GM19099 (cell line): ENCODE results near the gene FNTB.
A peak's percentile ranks its signal among the peaks of the same experiment; 100 is the strongest.

ENCODE experiments used
- POLR2A ChIP-seq: IDR thresholded peaks from 3 replicates; pipeline ENCODE4 v1.6.1; 2011; ENCODE audit warnings: low read depth; ENCODE audit not compliant: insufficient read length; ENCODE audit errors: extremely low read depth

The FNTB gene

GRCh38 chr14:65092349-65092748, 105.7 kb downstream of the FNTB start:
- TF ChIP-seq POLR2A, result no peak

- TF ChIP-seq POLR2A, result no peak
These were observed 109.0 kb downstream of the FNTB start for GRCh38 chr14:65095633-65096205.

GRCh38 chr14:65096323-65097089, 109.8 kb downstream of the FNTB start:
- TF ChIP-seq POLR2A, result no peak

DNA sequence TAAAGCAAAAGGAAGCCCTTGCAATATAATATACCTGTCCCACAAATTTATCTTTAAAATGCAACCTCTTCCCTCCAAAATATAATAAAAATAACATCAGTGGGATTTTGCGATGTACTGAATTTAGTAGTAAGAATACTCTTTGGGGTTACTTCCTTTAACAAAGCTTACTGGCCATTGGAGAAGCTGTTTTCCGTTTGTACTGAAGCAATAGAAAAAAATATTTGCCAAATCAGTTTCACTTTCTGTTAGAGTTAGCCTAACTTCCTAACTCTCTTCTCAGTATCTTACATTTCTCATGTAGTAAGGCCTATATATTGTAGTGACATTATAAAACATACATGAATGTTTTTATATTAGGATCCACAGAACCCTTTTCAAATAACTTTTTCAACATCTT, 111.9 kb downstream of the FNTB start:
- TF ChIP-seq POLR2A, result no peak

DNA sequence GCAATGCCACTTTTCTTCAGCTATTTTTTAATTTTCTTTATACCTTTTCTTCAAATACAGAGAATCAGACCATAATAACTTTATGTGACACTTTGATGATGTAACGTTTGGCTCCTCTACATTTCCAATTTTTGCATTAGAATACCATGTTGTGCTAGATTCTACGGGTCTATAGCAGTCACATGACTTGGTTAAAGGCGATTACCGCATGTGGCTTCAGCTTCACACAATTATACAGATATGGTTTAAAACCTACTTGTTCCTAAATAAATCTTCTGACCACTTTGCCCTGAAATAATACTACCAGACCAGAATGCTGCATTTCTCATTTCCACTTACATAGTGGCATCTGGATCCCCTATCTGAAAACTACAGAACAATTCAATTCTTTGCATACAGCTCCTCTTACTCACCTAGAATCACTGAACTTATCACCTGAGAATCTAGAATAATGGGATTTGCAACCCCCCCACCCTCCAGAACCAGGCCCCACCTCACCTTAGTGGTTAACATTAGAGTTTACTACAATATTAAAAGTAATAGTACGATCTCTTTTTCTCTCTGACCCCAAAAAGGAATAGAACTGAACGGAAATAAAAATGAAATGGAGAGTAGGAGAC, 114.3 kb downstream of the FNTB start:
- TF ChIP-seq POLR2A, result no peak

- no peak for TF ChIP-seq POLR2A
These were observed 115.1 kb downstream of the FNTB start for GRCh38 chr14:65101631-65102440.

- peak; percentile 78 for TF ChIP-seq POLR2A
These were observed 115.9 kb downstream of the FNTB start, which contains the start of gene MAX for GRCh38 chr14:65102441-65103149. MAX (minus strand) TSS chr14:65102517; CDS start chr14:65102339, 178 bp downstream.

DNA sequence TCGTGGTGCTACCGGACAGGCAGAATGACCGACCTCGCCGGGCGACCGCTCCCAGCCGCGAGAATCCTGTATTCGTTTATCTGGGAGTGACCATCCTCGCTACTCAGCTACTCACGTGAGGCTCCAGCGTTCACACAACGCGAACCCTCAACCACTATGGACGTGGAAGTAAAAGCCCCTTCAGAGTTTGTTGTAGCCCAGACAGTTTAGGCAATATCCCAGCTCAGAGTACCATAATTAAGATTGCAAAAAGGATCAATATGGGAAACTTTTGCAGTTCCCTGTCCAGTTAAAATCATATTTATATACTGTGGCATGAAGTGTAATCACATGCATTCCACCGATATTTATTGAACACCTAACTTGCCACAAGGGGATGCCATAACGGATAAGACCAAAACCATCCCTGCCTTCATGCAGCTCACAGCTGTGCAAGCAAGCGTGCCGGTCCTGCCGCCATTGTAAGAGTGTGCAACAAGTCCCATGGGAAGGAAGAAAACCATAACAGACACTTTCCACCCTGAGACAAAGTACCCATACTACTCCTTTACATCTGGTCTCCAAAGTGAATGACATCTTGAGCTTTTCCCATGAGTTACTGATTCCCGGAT, 116.6 kb downstream of the FNTB start:
- no peak for TF ChIP-seq POLR2A

- TF ChIP-seq POLR2A, result no peak
These were observed 118.1 kb downstream of the FNTB start for GRCh38 chr14:65104791-65105190.

DNA sequence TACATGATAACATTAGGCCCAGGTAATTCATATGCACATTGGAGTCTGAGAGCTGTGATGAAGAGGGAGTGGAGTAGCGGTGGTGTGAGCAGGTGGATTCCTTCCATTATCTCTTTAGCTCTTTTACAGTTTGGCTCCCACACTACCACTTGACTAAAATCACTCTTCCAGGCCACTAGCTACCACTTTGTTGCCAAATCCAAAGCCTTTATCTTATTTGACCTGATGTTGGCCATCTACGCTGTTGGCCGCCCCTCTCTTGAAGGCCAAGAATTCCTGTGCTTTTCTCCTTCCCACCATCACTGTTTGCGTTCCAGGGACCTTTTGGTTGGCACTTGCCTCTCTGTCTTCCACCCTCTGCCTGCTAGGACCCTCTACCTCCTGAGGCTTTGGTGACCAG, 119.6 kb downstream of the FNTB start:
- TF ChIP-seq POLR2A, result no peak

DNA sequence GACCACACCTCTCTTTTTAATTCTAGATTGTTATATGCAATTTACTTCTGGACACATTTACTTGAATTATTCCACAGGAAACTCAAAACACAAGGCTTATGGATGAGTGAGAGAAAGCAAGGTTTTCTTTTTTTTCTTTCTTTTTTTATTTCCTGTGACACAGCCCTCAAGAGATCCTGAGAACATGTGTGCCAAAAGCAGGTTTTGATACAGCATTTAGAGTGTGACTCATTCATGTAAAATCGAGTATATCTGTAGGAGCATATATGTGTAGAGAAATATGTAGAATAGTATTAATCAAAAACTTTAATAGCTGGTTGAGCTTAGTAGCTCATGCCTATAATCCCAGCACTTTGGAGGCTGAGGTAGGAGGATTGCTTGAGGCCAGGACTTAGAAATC, 120.0 kb downstream of the FNTB start:
- no peak for TF ChIP-seq POLR2A

GRCh38 chr14:65107200-65107599, 120.5 kb downstream of the FNTB start:
- no peak for TF ChIP-seq POLR2A

DNA sequence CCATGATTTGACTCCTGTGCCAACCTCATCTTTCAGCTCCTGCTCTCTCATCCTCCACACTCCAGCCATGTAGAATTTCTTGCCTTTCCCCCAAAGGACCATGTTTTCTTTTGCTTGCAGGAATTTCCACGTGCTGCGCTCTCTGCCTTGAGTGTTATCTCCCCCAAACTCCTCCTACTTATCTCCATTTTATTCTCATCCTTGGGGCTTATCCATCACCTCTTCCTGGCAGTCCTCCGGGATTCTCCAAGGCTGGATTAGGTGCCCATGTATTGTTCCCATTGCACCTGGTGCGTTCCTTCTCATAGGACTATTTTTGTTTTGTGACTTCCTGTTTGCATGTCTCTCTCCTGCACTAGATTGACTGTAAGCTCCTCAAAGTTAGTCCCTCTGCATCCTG, 122.7 kb downstream of the FNTB start:
- no peak for TF ChIP-seq POLR2A

DNA sequence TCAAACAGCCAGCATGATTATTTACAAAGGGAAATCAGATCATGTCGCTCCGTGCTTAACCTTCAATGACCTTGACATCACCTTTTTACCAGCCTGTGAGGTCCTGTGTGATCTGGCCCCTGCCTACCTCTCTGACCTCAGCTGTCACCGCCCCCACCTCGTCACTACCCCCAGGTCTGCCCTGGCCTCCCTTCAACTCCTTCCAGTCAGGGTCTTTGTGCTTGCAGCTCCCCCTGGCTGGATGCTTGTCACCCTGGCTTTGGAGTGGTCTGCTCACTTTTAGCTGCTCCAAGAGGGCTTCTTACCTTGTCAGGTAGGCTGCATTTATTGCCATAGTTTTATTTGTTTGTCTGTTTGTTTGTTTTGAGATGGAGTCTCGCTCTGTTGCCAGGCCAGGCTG, 123.8 kb downstream of the FNTB start:
- TF ChIP-seq POLR2A, result no peak
